Fibroblast of skin of left quadriceps (primary cell): ENCODE measurements around the gene TEX54.
"Not testable (repeated sequence)": the region's sequence is repeated elsewhere in the genome, so short reads cannot be mapped to it uniquely, and the experiment has no call there.

ENCODE experiments used
- DNase-seq, 2 experiments: peaks; one replicate each; pipeline ENCODE4 v3.0.0-alpha.2; 2013; ENCODE audit warnings: low read depth in 2 of 2

The TEX54 gene

GRCh38 chr11:62832336-62833234 lies at the start of gene TEX54:
TEX54 (minus strand) TSS chr11:62832841.
- no peak for DNase-seq

GRCh38 chr11:62882431-62882749 lies 49.7 kb upstream of the TEX54 start:
- no peak for DNase-seq

GRCh38 chr11:62881579-62882430 lies 49.2 kb upstream of the TEX54 start:
- peak; percentile 97 for DNase-seq

- DNase-seq = peak; percentile 68 to 73
Observed at GRCh38 chr11:62880803-62881578, 48.4 kb upstream of the TEX54 start, which contains the start of gene SLC3A2. SLC3A2 (plus strand) TSS chr11:62880896; CDS start chr11:62881024, 128 bp downstream.

- peak; percentile 29 to 34 for DNase-seq
Observed at GRCh38 chr11:62880231-62880802, 47.7 kb upstream of the TEX54 start.

GRCh38 chr11:62879235-62879978 lies 46.8 kb upstream of the TEX54 start:
- no peak for DNase-seq

- no peak for DNase-seq
Observed at GRCh38 chr11:62876712-62877111, 44.1 kb upstream of the TEX54 start.

- no peak for DNase-seq
Observed at GRCh38 chr11:62875698-62876478, 43.2 kb upstream of the TEX54 start.

GRCh38 chr11:62874851-62875250 lies 42.2 kb upstream of the TEX54 start:
- DNase-seq = no peak

- DNase-seq = no peak
Observed at GRCh38 chr11:62865635-62866034, 33.0 kb upstream of the TEX54 start.

- DNase-seq = no peak
Observed at GRCh38 chr11:62863687-62864335, 31.2 kb upstream of the TEX54 start.

- DNase-seq = not testable (repeated sequence)
Observed at GRCh38 chr11:62861564-62862192, 29.0 kb upstream of the TEX54 start.

- no peak for DNase-seq
Observed at GRCh38 chr11:62860835-62861563, 28.4 kb upstream of the TEX54 start.

GRCh38 chr11:62859281-62859703 lies 26.7 kb upstream of the TEX54 start:
- not testable (repeated sequence) for DNase-seq

- no peak for DNase-seq
Observed at GRCh38 chr11:62858201-62858600, 25.6 kb upstream of the TEX54 start.

- DNase-seq = no peak
Observed at GRCh38 chr11:62857541-62857982, 24.9 kb upstream of the TEX54 start.

GRCh38 chr11:62856333-62856895 lies 23.8 kb upstream of the TEX54 start:
- no peak for DNase-seq
